Measurements from ENCODE around the gene PIP5K1C. TPM values are rescaled to one million over a fixed set of nuclear protein-coding genes. Genes with fewer than 3 reads are reported as not detected.
A peak's percentile ranks its signal among the peaks of the same experiment; 100 is the strongest.

Gene PIP5K1C
- total RNA-seq, 3 donors from 2014 or later (not counting 1 experiment from before 2014, with no cell fraction given): 35.0 to 49.2 (median 36.8) TPM

- Histone ChIP-seq H3K27ac (ENCODE audit: low read length) (no peak overlapping the region), H3K9me3 (ENCODE audit: control insufficient read depth, insufficient read depth, low read length) (no peaks in the 10 kb centered on the region), H3K4me3 (ENCODE audit: low read length) (no peak overlapping the region), H3K27me3 (ENCODE audit: control insufficient read depth, insufficient read depth, low read length) (peaks cover 29% of the 10 kb centered on the region), H3K36me3 (ENCODE audit: control insufficient read depth, insufficient read depth, low read length) (no peaks in the 10 kb centered on the region), H3K4me1 (ENCODE audit: control insufficient read depth, insufficient read depth, low read length) (peaks cover 19% of the 10 kb centered on the region)
- TF ChIP-seq, protein P1, sequence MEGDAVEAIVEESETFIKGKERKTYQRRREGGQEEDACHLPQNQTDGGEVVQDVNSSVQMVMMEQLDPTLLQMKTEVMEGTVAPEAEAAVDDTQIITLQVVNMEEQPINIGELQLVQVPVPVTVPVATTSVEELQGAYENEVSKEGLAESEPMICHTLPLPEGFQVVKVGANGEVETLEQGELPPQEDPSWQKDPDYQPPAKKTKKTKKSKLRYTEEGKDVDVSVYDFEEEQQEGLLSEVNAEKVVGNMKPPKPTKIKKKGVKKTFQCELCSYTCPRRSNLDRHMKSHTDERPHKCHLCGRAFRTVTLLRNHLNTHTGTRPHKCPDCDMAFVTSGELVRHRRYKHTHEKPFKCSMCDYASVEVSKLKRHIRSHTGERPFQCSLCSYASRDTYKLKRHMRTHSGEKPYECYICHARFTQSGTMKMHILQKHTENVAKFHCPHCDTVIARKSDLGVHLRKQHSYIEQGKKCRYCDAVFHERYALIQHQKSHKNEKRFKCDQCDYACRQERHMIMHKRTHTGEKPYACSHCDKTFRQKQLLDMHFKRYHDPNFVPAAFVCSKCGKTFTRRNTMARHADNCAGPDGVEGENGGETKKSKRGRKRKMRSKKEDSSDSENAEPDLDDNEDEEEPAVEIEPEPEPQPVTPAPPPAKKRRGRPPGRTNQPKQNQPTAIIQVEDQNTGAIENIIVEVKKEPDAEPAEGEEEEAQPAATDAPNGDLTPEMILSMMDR (IDR thresholded peaks at IDR 0.05): no peak
- intact Hi-C loops (cut with micrococcal nuclease): loop anchor here (5.0 kb wide), 1 partner anchor 100 kb away; no protein-coding TSS in a partner anchor
- DNase-seq (no peak), ATAC-seq (no peak)
- Mint-ChIP-seq H3K36me3 (no peaks in the 10 kb centered on the region), H3K9me3 (no peaks in the 10 kb centered on the region), H3K4me1 (peaks cover 0 to 16% of the 10 kb centered on the region in 2 donors), H3K27me3 (ENCODE audit: low read depth in 2 of 2) (peaks cover 0 to 23% of the 10 kb centered on the region in 2 donors), H3K27ac (no peak overlapping the region), H3K4me3 (peak overlapping the region; percentile 53)
- WGBS (ENCODE audit: insufficient coverage): 12% methylated on average over 27 of the region's 30 CpGs
Observed at GRCh38 chr19:3722443-3723109, 22.3 kb upstream of the PIP5K1C start.

- WGBS (ENCODE audit: insufficient coverage): 8% methylated on average over 25 of the region's 26 CpGs
- H3K27ac Mint-ChIP-seq: no peak overlapping the region
- Histone ChIP-seq H3K4me1 (ENCODE audit: control insufficient read depth, insufficient read depth, low read length) (peaks cover 19% of the 10 kb centered on the region), H3K27ac (ENCODE audit: low read length) (no peak overlapping the region), H3K36me3 (ENCODE audit: control insufficient read depth, insufficient read depth, low read length) (no peaks in the 10 kb centered on the region), H3K9me3 (ENCODE audit: control insufficient read depth, insufficient read depth, low read length) (no peaks in the 10 kb centered on the region), H3K4me3 (ENCODE audit: low read length) (peak overlapping the region; percentile 32), H3K27me3 (ENCODE audit: control insufficient read depth, insufficient read depth, low read length) (peaks cover 29% of the 10 kb centered on the region)
- peaks cover 0 to 23% of the 10 kb centered on the region in 2 donors for H3K27me3 Mint-ChIP-seq (ENCODE audit: low read depth in 2 of 2)
- peak overlapping the region; percentile 53 for H3K4me3 Mint-ChIP-seq
- no peaks in the 10 kb centered on the region for H3K9me3 Mint-ChIP-seq
- peaks cover 0 to 16% of the 10 kb centered on the region in 2 donors for H3K4me1 Mint-ChIP-seq
- TF ChIP-seq, protein P1 (IDR thresholded peaks at IDR 0.05): no peak
- H3K36me3 Mint-ChIP-seq: no peaks in the 10 kb centered on the region
- DNase-seq: no peak
- intact Hi-C loops (cut with micrococcal nuclease): loop anchor here (5.0 kb wide), 1 partner anchor 100 kb away; no protein-coding TSS in a partner anchor
- no peak for ATAC-seq
Observed at GRCh38 chr19:3721887-3722442, 21.7 kb upstream of the PIP5K1C start.

DNA sequence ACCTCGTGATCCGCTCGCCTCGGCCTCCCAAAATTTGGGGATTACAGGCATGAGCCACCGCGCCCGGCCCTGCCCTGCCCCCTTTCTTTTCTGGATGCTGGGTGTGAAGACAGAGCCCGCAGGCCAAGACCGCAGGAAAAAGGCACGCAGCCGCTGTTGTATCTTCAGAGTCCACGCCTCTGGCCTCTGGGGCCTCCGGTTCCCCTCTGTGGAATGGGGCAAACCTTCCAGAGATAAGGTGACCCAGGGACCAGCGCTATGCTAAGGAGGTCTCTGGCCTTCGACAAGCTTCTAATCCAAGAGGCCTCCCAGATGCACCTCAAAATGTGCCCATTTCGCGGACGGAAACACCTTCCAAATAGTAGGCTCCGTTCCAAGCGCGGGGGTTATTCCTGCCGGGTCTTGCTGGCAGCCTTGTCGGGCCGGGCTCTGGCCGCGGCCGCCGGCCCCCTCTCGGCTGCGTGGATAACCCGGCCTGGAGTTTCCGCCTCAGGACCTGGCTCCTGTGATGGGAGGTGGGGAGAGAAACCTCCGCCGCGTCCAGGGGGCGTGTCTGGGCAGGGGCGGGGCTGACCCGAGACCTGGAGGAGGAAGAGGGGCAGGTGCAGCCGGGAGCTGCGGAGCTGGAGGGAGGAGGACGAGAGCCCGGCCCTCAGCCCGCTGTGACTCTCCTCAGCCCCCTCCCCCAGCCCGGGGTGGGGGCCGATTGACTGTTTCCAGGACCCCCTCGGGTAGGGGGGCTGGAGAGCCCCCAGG, 21.0 kb upstream of the PIP5K1C start:
- intact Hi-C loops (cut with micrococcal nuclease): loop anchor here (5.0 kb wide), 1 partner anchor 101 kb away; no protein-coding TSS in a partner anchor
- ATAC-seq (peak; percentile 95 to 98 (median 98)), DNase-seq (peak; percentile 83 to 90)
- Mint-ChIP-seq H3K4me3 (peak overlapping the region; percentile 64), H3K4me1 (peaks cover 0 to 16% of the 10 kb centered on the region in 2 donors), H3K27ac (peak overlapping the region in 1 of 2 donors; percentile 36), H3K9me3 (no peaks in the 10 kb centered on the region), H3K36me3 (no peaks in the 10 kb centered on the region), H3K27me3 (ENCODE audit: low read depth in 2 of 2) (peaks cover 0 to 23% of the 10 kb centered on the region in 2 donors)
- H3K4me1 ChIP-seq (ENCODE audit: control insufficient read depth, insufficient read depth, low read length): peaks cover 19% of the 10 kb centered on the region
- H3K27me3 ChIP-seq (ENCODE audit: control insufficient read depth, insufficient read depth, low read length): peaks cover 29% of the 10 kb centered on the region
- peak overlapping the region; percentile 32 for H3K4me3 ChIP-seq (ENCODE audit: low read length)
- no peaks in the 10 kb centered on the region for H3K9me3 ChIP-seq (ENCODE audit: control insufficient read depth, insufficient read depth, low read length)
- TF ChIP-seq, protein P1 (IDR thresholded peaks at IDR 0.05): no peak
- no peak overlapping the region for H3K27ac ChIP-seq (ENCODE audit: low read length)
- H3K36me3 ChIP-seq (ENCODE audit: control insufficient read depth, insufficient read depth, low read length): no peaks in the 10 kb centered on the region
- WGBS (ENCODE audit: insufficient coverage): 24% methylated on average over 42 of the region's 46 CpGs
